GM19328 (cell line): Measurements from ENCODE around the gene DDI1.

Experiments used
- ATAC-seq: cut with Tn5 transposase; IDR thresholded peaks from one replicate; pipeline ENCODE4 v1.9.1; 2021; ENCODE audit warnings: mild to moderate bottlenecking, moderate library complexity; ENCODE audit not compliant: unreplicated experiment

The DDI1 gene

GRCh38 chr11:104075706-104076105 is 39.3 kb downstream of the DDI1 start:
- no peak for ATAC-seq

GRCh38 chr11:104076455-104076854 is 40.0 kb downstream of the DDI1 start:
- no peak for ATAC-seq

- ATAC-seq: no peak
These were observed 41.8 kb downstream of the DDI1 start for GRCh38 chr11:104078245-104078644.

- no peak for ATAC-seq
These were observed 42.6 kb downstream of the DDI1 start for GRCh38 chr11:104078995-104079394.

- no peak for ATAC-seq
These were observed 50.2 kb downstream of the DDI1 start for GRCh38 chr11:104086621-104087020.
